Activated CD4-positive, alpha-beta T cell treated with anti-CD3 and anti-CD28 coated beads, Interleukin-2, amount 50 U/mL, for 16 hours (primary cell): ENCODE results near the gene ABCC10.
"Not testable (repeated sequence)": the region's sequence is repeated elsewhere in the genome, so short reads cannot be mapped to it uniquely, and the experiment has no call there.

Experiments
- DNase-seq: peaks from one replicate; pipeline ENCODE4 v3.0.0-alpha.2; 2020

The ABCC10 gene

DNA sequence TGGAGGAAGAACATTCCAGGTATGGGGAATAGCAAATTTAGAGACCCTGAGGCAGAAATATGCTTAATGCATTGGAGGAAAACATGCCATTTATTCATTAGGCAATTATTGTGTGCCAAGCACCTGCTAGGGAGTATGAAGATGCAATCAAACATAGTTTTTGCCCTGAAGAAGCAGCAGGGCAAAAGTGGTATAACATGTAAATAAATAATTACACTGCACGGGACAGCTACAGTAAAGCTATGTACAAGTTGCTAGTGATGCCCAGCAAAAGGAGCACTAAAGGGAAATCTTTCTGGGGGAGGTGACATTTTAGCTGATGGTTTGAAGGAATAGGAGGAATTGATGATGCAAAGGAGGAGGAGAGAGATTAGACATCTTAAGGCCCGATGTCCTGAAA is 49.4 kb downstream of the ABCC10 start:
- DNase-seq = no peak

DNA sequence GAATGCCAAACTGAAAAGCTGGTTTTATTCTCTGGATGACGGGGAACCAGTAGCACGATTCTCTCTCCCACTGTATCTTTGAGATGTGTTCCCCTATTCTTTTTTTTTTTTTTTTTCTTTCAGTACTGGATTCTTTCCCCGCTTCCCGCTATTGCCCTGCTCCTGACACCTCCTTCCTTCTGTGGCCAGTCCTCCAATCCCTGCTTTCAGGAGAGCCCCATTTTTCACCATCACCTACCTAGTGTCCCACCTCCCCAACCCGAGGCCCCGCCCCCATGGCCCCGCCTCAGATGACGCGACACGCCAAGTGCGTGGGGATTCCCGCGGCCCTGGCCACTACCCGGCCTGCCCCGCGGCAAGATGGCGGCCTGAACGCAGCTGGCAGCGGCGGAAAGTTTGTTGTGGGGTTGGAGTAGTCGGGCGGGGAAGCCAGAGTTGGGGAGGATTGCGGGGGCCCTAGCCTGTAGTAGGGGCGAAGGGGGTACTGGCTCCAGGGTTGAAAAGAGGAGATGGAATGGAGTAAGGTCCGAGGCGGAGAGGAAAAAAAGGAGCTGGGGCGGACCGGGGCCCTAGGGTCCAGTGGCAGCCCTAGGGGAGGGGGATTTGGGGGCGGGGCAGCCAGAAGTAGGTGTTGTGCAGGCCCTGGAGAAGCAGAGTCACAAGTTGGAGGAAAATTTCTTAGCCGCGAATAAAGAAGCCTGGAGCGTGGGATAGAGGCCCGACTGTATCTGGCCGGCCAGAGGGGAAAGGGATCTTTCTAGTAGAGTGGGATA is 50.1 kb downstream of the ABCC10 start, which contains the start of gene TJAP1:
Gene TJAP1, plus strand, starts transcription at position 336 of the 773 bp plus-strand sequence. CDS start 21,432 bp downstream, outside the sequence.
- DNase-seq = peak; percentile 95

DNA sequence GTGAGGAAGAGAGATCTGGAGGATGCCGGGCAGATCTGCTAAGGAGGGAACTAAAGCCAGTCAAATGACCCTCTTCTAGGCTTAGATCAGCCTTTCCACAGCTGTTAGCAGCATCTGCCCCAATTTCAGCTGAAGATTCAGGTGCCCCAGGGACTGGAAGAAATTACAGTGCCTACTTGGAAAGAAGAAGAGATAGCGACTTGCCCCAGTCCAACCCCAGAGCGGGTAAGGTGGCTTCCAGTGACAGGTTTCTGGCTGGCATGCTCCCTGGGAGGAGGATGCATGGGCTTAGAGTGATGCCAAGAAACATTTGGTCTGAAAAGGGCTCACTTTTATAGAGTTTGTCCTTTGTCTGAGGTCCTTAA is 50.6 kb downstream of the ABCC10 start:
- no peak for DNase-seq

DNA sequence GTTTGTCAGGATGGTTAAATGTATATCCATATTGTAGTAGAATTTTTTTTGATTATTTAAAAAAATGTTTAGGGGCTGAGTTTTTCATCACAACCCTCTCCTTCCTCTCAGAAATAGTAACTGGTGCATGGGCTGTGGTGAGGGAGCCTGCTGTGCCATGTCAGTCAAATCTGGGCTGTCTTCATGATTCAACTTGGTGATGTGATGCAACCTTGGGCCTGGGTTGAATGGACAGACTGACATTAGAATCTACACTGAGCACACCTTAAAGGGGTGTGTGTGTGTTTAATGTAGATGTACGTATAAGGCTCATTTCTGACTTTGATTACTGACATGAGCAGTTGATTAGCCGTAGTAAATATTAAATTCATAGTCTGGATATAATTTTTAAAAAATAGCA is 53.7 kb downstream of the ABCC10 start:
- peak; percentile 40 for DNase-seq

DNA sequence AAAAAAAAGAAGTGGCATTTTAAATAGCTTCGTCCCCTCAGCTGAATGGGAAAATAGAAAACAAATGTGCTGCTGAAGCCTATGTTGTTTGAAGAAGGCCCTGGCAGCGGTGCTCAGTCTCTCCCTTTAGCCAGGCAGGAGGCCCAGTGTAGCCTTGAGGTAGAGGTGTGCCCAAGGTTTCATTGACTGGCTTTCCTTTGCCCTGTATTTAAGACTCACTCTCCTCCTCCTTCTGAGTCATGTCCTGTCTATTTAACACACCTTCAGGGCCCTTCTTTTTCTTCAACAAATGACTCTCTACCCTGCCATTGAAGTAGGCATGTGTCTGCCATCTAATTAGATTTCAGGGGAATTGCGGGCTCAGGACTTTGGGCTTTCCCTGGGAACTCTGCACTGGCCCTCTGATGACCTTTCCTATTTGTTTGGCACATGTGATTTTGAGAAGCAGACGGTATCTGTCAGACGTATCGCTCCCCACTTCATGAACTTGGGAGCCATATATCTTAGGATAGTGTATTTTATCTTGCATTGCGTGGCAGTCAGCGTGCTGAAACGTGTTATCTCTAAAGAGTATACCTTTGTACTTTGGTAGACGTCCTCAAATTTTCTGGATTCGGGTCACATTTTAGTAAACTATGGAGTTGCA is 54.4 kb downstream of the ABCC10 start:
- peak; percentile 36 for DNase-seq

DNA sequence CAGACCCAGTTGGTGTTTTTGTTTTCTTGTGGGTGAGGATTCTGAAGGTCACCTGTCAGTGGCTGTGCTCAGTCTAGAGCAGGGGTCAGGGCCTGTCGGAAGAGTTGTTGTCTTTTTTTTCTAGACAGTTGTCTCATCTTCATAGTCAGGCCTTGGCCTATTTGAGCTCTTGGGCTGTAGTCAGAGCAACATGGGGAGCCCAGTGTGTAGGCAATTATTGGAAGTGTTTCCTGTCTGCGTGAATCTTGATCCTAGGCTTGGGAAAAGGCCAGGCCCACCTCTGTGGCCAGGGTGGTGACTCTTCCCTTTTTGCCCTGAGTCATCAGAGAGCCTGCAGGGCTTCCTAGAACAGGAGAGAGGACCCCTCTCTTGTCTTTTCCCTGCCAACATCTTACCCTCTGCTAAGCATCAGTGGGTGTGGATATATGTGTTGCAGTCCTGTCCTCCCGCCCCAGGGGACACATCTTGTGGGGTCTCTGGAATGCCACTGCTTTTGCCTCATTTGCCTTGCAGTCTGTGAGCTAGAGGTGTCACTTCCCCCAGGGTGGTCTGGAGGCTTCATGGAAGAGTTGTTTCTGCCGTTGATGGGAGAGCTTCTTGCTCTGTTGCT is 61.4 kb downstream of the ABCC10 start:
- DNase-seq = no peak

DNA sequence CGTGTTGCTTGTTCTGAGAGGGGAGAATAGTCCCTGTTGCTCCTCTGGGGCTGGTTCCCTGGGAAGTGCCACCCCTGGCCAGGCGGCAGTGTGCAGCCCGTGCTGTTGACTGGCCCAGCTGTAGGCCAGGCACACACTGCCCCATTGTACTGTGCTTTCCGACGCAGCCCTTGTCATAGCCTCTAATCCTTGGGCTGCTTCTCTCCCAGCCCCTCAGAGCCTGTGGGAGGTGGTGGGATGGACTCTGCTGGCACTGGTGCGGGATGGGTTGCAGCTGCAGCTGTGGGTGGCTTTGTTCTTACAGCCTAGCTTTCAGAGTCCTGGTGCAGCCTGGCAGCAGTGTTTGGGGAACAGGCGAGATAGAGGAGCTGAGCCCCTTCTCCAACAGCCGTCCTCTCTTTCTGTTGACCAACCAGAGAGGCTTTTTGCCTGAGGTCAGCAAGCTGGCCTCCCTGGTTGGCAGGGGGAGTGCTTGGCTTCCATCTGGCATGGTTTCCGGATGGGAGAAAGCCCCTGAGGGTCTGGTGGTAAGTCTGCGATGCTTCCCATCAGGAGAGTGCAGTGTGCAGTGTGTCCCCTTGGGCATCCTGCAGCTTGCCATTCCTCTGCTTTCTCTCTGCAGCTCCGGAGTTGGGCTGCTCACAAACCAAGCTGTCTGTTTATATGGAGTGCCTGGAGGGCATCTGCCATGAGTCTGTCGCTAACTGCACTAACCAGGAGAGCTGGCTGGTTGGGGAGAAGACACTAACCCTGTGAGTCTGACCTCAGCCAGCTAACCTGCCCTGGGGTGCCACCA is 62.1 kb downstream of the ABCC10 start:
- no peak for DNase-seq

DNA sequence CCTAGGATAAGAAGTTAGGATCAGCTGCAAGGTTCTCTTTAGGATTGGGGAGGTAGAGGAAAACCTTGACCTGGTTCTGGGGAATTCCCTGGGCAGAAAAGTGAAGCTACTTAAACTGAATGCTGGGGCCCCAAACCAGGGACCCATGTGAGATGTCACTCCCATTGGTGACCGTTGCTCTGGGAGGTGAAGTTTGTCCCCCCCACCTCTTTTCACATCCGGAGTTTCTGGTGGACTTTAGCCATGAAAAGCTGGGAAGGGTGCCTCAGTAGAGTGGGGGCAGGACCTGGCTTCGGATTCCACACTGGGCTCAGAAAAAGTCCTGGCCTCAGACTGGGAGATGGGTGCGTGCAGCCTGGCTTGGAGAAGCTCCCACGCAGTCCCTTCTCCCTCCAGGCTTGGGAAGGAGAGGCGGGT is 63.2 kb downstream of the ABCC10 start:
- no peak for DNase-seq

DNA sequence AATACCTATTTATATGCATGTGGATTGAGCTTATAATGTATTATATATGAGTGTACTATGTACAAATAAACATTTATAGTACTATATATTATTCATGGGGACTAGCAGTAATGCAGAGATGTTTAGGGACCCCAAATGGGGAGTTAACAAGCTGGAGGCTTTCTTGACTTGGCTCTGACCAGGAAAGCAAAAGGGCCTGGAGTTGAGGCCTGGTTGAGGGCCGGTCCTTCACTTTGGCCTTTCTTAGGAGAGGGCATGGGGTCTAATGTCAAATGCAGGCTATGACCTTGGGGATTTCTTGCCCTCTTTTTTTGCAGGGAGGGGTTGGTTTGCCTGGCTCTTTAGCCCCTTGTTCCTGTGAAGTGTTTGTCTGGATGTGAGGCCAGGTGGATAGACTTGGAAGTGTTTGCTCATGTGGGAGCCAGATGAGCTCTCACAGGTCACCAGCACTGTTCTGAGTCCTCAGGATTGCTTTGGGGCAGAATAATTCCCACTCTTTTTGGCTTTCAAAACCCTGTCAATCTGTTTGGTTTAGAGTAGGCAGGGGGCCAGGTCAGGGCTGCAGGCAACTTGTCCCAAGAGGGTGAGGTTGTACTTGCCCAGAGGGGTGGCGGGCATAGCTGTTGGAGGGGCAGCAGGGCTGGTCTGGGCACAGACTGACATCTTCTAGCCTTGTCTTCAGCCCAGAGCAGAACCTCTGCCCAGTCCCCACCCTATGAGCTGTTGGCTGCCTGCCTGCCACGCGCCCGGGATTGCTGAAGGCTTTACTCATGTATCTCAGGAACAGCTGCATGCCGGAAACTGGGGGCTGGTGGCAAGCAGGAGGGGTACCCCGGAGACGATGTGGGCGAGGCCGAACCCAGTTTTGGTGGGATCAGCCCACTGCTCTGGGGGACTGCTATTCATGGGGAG is 64.7 kb downstream of the ABCC10 start:
- no peak for DNase-seq

DNA sequence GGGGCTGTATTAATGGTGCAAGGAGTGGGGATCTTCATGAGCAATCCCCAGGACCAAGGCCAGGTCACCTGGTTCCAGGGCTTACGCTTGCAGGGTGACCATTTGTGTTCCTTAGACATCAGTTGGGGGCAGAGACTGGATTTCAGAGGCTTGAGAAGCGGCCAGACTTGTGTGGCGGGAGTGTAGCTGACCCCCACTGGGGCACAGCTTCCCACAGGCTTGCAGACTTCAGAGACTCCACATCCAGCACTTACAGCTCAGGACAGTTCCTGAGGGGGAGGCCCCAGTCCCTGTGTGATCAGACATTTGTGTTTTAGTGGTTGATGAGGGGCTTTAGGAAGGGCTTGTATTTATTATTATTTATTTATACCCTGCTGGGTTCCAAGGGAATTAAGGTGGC is 65.3 kb downstream of the ABCC10 start:
- DNase-seq = no peak

DNA sequence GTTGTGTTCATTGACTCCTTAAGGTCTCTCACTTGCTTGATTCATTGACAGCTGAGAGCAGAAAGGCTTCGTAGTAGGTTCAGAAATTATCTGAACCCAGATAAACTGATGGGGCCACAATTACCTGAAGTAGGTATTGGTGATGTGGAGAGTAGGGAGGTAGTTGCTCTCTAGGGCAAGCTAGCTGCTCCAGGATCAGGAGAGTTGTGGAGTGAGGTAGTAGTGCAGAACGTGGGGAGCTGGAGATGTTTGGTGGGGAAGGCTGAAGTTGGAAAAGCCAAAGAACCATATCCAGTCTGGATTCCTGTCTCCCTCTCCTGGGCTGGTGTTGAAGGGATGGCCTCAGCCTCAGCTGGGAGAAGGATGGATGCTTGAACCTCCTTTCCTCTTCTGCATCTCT is 65.9 kb downstream of the ABCC10 start:
- DNase-seq = no peak

DNA sequence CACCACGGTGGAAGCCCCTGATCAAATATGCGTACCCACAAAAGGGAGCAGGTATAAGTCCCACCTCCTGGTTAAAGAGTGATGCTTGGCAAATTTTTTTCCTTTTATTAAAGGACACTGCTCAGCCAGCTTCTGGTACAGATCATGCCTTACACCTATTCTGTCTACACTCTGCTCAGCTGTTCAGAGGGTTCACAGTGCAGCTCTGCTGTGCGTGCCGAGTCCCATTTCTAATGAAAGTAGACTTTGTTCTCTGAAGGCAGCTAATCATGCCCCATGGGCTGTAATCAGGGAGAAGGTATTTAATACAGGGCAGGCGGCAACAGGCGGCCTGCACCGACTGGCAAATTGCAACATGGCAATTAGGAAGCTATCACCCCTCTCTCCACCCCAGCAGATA is 66.5 kb downstream of the ABCC10 start:
- DNase-seq = no peak

DNA sequence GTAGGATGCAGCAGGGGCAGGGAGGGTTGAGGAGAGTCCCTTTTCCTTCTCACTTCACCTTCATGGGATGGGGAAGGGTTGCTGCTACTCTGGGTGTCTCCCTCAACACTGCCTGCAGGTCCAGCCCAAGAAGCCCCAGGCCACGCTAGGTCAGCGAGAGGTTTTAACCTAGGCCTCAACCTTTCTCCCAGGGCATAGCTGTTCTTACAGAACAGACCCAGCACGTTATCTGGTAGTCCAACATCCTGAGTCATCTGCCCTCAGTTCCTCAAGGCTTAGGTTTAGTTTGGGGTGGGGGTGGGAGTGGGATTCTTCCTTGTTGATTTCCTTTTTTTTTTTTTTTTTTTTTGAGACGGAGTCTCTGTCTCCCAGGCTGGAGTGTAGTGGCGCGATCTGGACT is 67.0 kb downstream of the ABCC10 start:
- no peak for DNase-seq

DNA sequence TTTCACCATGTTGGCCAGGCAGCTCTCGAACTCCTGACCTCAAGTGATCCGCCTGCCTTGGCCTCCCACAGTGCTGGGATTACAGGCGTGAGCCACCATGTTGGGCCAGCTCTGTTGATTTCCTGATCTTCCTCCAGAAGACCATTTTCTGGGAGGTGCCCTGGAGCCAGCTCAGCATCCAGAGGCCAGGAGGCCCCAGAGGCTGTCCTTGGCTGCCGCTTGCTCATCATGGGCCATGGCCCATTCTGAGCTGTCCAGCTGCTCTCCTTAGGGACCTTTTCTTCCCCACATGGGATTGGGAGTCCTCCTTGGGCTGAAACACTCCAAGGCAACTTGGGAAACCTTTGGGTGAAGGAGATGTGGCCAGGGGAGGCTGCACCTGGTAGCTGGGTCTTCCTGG is 67.4 kb downstream of the ABCC10 start:
- DNase-seq = no peak

DNA sequence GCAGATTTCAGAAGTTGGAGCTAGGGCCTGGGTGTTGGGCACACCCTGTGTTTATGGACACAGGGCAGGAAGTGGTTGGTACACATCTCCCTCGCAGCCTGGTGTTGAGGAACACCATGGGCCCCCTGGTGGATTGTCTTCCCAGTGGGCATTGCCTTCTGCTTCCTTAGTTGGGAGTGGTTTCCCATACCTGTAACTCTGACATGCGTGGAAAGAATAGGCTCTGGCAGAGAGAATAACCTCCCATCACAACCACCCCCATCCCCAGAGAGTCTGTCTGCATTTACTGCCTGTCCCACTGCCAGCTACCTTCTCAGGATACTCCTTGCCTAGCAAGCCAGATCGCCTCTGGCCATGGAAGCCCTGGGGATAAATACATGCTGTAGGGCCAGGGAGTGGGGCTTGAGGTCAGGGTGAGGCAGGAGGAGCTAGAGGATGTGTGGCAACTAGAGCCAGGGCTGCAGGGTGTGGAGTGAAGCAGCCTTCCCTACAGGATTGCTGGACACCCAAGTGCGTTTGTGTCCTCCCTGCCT is 68.1 kb downstream of the ABCC10 start:
- DNase-seq = no peak

DNA sequence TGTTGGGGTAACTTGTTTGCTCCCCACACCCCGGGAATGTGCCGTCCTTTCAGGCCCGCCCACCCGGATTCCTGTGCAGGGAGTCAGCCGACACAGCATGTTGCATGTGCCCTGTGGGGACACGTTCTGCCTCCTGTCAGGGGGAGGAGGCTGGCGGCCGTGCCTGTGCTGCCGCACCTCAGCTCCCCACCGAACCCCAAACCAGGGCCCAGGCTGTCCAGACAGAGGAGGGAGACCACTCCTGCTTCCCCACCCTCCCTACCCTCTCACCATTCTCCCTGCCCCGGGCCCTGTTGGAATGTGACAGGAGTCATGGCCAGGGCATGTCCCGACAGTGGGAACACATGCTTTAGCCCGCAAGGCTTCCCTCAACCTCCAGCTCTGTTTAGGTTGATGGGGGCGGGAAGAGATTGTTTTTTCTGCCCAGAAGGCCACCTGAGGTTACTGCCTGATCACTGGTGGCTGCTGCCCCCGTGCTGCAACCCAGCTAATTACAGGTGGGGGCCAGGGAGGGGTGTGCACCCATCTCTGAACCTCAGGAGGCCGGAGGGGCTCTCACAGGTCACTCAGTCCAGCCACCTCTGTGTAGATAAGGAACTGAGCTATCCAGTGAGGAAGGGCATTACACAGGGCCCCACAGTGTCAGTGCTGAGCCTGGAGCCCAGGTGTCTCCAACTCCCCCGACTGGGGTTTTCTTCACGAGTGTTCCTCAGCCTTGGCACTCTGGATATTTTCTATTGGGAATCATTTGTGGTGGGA is 69.2 kb downstream of the ABCC10 start:
- no peak for DNase-seq

DNA sequence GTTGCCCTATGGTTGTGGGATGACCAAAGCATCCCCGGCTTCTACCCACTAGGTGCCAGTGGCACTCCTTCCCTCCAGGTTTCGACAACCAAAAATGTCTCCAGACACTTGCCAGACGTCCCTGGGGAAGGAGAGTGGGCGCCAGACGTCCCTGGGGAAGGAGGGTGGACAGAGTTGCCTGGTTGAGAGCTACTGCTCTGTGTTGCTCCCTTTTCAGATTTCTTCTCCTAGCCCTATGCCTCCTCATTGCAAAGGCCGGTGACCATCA is 69.7 kb downstream of the ABCC10 start:
- no peak for DNase-seq

DNA sequence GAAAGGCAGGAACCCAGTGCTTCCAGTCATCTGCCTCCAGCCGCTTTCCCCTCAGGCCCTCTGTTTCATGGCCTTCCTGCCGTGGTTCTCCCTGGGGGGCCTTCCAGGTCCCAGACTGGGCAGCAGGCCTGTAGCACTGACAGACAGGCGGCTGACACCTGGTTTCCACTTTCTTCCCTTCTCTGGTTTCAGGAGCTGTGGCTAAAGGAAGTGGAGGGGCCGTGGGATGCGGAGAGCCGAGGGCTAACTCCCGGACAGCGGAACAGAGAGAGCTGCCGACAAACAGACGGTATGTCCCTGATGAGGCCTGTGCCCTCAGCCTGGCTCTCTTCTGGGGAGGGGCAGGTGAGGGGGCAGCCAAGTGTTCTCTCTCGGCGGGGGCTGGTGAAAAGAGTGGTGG is 70.3 kb downstream of the ABCC10 start:
- no peak for DNase-seq

DNA sequence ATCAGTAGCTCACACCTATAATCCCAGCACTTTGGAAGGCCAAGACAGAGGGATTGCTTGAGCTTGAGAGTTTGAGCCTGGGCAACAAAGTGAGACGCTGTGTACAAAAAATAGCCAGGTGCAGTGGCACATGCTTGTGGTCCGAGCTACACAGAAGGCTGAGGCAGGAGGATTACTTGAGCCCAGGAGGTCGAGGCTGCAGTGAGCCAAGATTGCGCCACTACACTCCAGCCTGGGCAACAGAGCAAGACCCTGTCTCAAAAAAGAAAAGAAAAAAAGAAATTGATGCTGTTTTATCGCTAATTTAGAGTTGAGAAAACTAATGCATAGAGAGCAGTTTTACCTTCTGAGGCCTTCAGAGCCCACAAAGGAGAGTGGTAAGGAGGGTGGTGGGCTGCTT is 71.0 kb downstream of the ABCC10 start:
- DNase-seq = not testable (repeated sequence)

DNA sequence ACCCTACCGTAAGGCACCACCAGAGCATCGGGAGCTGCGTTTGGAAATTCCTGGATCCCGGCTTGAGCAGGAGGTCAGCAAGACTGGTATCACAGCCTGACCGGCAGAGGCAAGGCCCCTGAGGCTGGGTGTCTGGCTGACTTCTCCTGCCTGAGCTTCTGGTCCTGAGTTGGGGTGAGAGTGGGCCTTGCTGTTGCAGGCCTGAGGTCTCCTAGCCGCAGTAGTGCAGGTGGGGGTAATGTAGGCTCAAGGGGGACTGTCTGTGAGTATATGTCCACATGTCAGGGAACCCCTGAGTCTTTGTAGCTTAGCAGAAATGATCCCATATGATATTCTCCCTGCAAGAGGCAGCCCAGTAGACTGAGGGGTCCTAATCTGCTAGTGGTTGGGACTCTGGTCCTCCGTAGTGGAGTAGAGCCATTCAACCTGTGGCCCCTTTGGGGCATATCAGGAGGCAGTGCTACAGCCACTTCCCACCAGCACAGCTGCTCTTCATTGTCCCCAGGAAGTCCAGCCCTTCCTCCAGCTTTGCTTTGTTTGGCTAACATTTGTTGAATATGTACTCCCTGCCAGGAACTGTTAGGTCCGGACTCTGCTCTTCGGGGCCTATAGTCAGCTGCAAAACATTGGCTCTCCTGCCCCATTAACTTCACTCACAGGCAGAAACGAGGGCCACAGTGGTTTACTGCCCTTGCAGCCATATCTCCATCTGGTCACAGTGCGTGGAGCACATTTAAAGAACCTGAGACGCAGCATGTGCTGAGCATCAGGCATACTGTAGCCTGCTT is 71.9 kb downstream of the ABCC10 start:
- no peak for DNase-seq
